GM12865 (cell line): ENCODE measurements around the gene RABIF.
"Not testable (repeated sequence)": the region's sequence is repeated elsewhere in the genome, so short reads cannot be mapped to it uniquely, and the experiment has no call there.

Source experiments
- DNase-seq: peaks from one replicate; pipeline ENCODE4 v3.0.0; 2010; ENCODE audit warnings: low read depth
- H3K4me3 ChIP-seq: 2 replicates; pipeline ENCODE4 v1.5.1; 2011; ENCODE audit warnings: mild to moderate bottlenecking, low read depth, low read length, control low read depth
- CTCF ChIP-seq: IDR thresholded peaks from 2 replicates; pipeline ENCODE4 v1.5.1; 2011; ENCODE audit warnings: low read length, control low read depth, low read depth, inconsistent platforms; ENCODE audit not compliant: insufficient read depth; ENCODE audit errors: missing control alignments

The RABIF gene

GRCh38 chr1:202923533-202923932, 34.6 kb upstream of the RABIF start:
- no peak for TF ChIP-seq CTCF
- H3K4me3 ChIP-seq: no peak overlapping the region
- no peak for DNase-seq

GRCh38 chr1:202919615-202920014, 30.7 kb upstream of the RABIF start:
- DNase-seq: no peak
- H3K4me3 ChIP-seq: no peak overlapping the region
- no peak for TF ChIP-seq CTCF

GRCh38 chr1:202915146-202915545, 26.2 kb upstream of the RABIF start:
- H3K4me3 ChIP-seq: no peak overlapping the region
- TF ChIP-seq CTCF: no peak

GRCh38 chr1:202912476-202912875, 23.5 kb upstream of the RABIF start:
- H3K4me3 ChIP-seq, DNase-seq: not testable (repeated sequence)

More at GRCh38 chr1:202915146-202915545, 26.2 kb upstream of the RABIF start:
- DNase-seq: no peak

GRCh38 chr1:202909494-202909893, 20.5 kb upstream of the RABIF start:
- no peak for TF ChIP-seq CTCF
- no peak overlapping the region for H3K4me3 ChIP-seq
- no peak for DNase-seq

- H3K4me3 ChIP-seq: no peak overlapping the region
- DNase-seq: no peak
- TF ChIP-seq CTCF: no peak
Measured at GRCh38 chr1:202908998-202909397, 20.0 kb upstream of the RABIF start.

GRCh38 chr1:202905331-202905730, 16.4 kb upstream of the RABIF start:
- no peak overlapping the region for H3K4me3 ChIP-seq
- no peak for DNase-seq
- TF ChIP-seq CTCF: no peak

GRCh38 chr1:202903808-202904207, 14.9 kb upstream of the RABIF start:
- not testable (repeated sequence) for DNase-seq, H3K4me3 ChIP-seq
